ENCODE measurements around the gene NOL4.
"Not testable (repeated sequence)": the region's sequence is repeated elsewhere in the genome, so short reads cannot be mapped to it uniquely, and the experiment has no call there.

NOL4 gene, protein sequence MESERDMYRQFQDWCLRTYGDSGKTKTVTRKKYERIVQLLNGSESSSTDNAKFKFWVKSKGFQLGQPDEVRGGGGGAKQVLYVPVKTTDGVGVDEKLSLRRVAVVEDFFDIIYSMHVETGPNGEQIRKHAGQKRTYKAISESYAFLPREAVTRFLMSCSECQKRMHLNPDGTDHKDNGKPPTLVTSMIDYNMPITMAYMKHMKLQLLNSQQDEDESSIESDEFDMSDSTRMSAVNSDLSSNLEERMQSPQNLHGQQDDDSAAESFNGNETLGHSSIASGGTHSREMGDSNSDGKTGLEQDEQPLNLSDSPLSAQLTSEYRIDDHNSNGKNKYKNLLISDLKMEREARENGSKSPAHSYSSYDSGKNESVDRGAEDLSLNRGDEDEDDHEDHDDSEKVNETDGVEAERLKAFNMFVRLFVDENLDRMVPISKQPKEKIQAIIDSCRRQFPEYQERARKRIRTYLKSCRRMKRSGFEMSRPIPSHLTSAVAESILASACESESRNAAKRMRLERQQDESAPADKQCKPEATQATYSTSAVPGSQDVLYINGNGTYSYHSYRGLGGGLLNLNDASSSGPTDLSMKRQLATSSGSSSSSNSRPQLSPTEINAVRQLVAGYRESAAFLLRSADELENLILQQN

GRCh38 chr18:34224423-34225217 lies at the start of gene NOL4:
Gene NOL4 (minus strand): TSS chr18:34224913. CDS start chr18:34223253, 1,660 bp downstream.
- DNase-seq: peak; percentile 98

GRCh38 chr18:34266029-34266428 lies 41.3 kb upstream of the NOL4 start:
- not testable (repeated sequence) for DNase-seq

DNA sequence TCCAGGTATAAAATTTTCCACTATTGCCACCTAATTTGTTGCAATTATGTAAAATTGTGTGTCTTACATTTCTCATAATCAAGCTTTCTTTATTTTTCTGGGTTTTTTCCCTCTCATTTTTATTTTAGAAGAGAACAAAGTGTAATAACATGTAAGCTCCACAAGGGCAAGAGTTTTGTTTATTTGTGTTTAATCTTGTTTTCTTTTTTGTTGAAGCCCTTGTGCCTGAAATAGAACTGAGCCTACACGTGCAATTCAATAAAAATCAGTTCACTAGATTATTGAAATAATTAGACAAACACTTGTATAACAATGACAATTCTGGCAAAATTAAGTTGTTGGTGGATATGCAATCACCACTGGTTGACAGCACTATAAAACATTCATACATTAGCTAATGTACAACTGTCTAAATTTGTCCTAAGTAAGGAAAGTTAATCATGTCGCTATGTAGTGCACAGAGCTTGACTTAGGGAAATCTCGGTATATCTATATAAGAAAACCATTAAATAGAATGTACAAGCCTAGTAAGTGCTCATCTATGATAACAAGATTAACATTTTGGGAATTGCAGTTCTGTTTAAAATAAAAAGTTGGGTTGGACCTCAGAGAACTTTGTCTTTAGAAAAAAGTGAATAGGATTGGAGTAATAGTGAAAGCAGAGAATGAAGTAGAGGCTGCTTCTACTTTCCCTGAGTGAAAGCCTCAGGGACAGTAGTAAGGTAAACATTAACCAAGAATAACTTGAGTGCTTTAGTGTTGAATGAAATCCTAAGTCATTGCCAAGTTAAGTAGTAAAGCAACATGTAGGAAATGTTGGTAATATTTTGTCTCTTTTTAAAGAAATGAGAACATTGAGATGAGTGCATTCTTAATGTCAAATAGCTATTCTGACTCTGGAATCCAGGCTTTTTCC lies 37.4 kb upstream of the NOL4 start:
- DNase-seq: no peak

- no peak for DNase-seq
Observed at GRCh38 chr18:34258176-34258575, 33.5 kb upstream of the NOL4 start.

DNA sequence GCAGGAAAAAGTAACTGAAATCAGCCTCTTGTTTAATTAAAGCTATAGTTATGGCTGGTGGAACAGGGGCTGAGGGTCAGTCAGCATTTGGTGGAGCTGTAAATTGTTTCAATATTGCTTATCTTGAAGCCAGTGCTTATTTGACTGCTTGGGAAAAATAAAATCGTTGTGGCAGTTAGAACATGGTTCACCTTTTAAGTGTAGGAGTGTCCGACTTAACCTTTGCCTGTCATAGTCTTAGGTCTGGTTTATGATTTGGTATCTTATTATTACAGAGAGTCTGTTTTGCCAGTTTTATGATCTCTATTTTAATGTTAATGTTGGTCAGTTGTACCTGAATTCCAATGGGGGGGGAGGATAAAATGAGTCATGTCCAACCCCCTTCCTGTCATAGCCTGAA lies 27.2 kb upstream of the NOL4 start:
- no peak for DNase-seq

- DNase-seq: no peak
Observed at GRCh38 chr18:34248727-34249126, 24.0 kb upstream of the NOL4 start.

GRCh38 chr18:34242739-34243138 lies 18.0 kb upstream of the NOL4 start:
- no peak for DNase-seq

DNA sequence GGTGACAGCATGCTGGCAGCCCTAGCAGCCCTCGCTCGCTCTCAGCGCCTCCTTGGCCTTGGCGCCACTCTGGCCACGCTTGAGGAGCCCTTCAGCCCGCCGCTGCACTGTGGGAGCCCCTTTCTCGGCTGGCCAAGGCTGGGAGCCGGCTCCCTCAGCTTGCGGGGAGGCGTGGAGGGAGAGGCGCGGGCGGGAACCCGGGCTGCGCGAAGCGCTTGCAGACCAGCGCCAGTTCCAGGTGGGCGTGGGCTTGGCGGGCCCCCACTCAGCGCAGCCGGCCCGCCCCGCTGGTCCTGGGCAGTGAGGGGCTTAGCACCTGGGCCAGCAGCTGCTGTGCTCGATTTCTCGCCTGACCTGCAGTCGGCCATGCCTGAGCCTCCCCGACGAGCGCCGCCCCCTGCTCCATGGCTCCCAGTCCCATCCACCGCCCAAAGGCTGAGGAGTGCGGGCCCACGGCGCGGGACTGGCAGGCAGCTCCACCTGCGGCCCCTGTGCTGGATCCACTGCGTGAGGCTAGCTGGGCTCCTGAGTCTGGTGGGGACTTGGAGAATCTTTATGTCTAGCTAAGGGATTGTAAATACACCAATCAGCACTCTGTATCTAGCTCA lies 9.2 kb upstream of the NOL4 start:
- DNase-seq: not testable (repeated sequence)

DNA sequence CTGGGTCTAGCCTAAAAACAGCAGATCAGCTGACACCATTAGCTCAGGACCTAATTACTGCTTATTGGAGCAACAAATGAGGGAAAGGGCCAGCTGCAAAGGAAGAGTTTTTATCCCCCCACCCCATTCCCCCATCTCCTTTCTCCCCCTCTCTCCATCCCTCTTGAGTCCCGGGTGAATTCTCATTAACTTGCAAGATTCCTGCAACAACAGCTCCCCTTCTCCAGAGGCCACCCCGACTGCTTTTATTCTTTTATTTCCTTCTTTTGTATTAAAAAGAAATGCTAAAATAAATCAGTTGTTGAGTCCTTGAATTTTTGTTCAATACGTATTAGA lies 473 bp upstream of the NOL4 start:
- no peak for DNase-seq

GRCh38 chr18:34223893-34224422 lies 755 bp downstream of the NOL4 start:
- peak; percentile 77 for DNase-seq

DNA sequence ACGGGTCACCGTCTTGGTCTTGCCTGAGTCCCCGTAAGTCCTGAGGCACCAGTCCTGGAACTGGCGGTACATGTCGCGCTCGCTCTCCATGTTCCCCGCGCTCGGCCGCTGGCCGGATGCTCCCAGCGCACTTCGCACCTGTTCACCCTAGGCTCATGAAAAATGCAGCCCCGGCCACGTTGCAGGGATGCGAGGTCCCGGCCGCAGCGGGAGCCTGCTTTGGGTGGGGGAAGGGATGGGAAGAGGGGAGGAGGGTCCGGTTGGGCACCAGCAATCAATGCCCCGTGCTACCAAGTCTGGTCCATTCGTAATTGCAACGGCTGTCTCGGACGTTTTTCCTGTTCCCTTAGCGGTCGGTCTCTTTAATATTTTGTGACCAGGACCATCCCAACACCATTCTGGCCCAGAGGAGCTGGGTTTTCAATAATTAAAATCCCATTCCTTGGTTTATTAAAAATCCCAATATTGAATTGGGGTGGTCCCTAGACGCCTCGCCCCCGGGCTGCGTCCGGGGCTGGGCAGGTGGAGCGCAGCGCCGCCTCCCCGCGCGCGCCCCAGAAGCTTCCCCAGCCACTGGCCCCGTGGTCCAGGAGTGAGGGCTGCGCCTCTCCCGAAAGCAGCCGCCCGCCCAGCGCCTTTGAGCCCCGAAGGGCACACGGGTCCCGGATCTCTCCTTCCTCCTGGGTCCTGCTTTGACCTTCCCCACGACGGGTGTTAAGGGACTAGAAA lies 1.4 kb downstream of the NOL4 start:
- peak; percentile 91 for DNase-seq

DNA sequence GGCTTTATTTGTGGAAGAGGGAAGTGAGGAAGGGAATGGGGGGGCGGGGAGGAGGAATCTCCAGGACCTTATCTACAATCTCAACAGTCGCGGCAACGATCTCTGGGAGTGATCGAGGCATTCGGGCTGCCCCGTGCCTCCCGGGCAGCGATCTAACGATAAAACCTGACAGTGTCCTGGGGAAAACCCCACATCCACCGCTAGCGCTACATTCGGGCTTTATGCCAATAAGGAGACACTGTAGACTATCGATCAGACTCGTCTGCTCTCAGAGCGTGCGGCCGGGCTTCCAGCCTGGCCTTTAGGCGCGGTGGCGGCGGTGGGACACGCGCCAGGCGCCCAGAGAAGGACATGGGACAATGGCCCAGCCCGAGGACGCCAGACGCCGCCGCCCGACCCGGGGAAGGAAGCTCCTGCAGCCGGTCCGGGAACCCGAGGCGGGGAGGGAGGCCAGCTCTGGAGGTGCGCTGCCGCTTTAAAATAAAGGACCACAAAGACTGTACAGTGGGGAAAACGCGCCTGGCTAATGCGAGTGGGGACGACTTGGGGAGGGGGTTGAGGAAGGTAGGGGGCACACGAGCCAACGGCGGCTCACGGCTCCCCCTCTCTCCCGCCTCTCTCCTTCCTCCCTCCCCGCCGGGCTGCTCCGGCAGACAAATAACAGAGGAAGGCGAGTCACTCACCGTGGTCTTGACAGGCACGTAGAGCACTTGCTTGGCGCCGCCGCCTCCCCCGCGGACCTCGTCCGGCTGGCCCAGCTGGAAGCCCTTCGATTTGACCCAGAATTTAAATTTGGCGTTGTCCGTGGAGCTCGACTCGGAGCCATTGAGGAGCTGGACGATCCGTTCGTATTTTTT lies 2.2 kb downstream of the NOL4 start:
- peak; percentile 94 for DNase-seq

- peak; percentile 94 for DNase-seq
Observed at GRCh38 chr18:34221971-34222306, 2.8 kb downstream of the NOL4 start.

DNA sequence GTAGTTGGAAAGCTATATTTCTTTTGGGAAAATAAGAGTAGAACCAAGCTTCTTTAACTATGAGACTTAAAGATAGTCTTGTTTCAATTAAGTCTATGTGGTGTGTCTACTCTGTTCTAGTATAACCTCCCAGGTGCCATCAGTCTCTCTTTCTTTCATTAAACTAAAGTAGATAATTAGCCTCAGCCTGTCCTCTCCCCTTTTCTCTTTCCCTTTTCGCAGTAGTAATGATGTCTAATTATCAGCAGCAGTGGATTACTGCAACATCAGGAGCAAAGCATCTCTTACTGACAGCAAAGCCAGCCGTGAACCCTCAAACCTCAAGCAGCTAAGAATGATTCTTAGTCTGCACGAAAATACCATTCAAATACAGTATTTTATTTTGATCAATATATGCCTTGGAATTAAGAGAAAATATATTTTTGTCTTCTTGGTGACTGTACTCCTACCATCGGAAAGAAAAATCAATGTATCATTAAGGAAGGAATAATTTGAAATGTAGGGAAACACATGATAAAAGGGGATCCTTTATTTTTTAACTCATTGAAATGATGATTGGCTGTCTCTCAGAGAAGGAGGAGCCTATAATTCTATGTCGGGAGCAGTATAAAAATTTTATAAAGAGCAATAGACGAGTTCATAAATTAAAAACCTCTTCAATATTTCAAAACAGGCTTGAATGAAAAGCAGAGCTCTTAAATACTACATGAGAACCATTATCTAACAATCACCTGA lies 4.5 kb downstream of the NOL4 start:
- peak; percentile 83 for DNase-seq

- DNase-seq: peak; percentile 76
Observed at GRCh38 chr18:34219651-34220050, 5.1 kb downstream of the NOL4 start.

- no peak for DNase-seq
Observed at GRCh38 chr18:34212511-34212910, 12.2 kb downstream of the NOL4 start.

- no peak for DNase-seq
Observed at GRCh38 chr18:34207344-34207851, 17.3 kb downstream of the NOL4 start.

- DNase-seq: no peak
Observed at GRCh38 chr18:34203866-34204265, 20.8 kb downstream of the NOL4 start.

DNA sequence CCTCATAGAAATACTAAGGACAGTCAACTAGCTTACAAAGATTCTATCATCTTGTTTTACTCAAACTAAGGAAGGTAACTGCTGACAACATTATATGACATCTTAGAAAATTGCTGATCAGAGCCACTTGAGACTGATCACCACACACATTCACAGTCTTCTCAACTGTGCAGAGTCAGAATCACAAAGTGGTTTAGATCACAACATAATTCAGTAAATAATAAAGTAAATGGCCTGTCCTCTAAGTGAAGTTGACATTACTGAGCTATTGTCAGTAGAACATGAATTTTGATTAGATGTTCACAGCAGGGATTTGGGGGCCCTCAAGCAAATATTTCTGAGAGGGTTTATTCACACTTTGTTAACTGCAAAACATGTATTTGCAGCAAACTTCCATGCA lies 28.5 kb downstream of the NOL4 start:
- no peak for DNase-seq

All from NCI-H1092 treated with DMSO at 0.1 percent for 48 hours (cell line).